Activated effector memory CD4-positive, alpha-beta T cell treated with anti-CD3 and anti-CD28 coated beads, Interleukin-2, amount 50 U/mL, for 16 hours (primary cell): ENCODE measurements around the gene SORBS2.

Experiments used
- DNase-seq: peaks from one replicate; pipeline ENCODE4 v3.0.0-alpha.2; 2020

SORBS2 gene

GRCh38 chr4:185834778-185835177 lies 22.8 kb upstream of the SORBS2 start:
- DNase-seq = no peak

- no peak for DNase-seq
Measured at GRCh38 chr4:185834088-185834487, 22.1 kb upstream of the SORBS2 start.

GRCh38 chr4:185833055-185833598 lies 21.1 kb upstream of the SORBS2 start:
- DNase-seq = no peak

- no peak for DNase-seq
Measured at GRCh38 chr4:185831125-185831815, 19.3 kb upstream of the SORBS2 start.

- no peak for DNase-seq
Measured at GRCh38 chr4:185830263-185830994, 18.4 kb upstream of the SORBS2 start.

- no peak for DNase-seq
Measured at GRCh38 chr4:185826381-185826780, 14.4 kb upstream of the SORBS2 start.

- DNase-seq = no peak
Measured at GRCh38 chr4:185825737-185826136, 13.7 kb upstream of the SORBS2 start.

GRCh38 chr4:185822791-185823190 lies 10.8 kb upstream of the SORBS2 start:
- no peak for DNase-seq

- no peak for DNase-seq
Measured at GRCh38 chr4:185821029-185821419, 9.0 kb upstream of the SORBS2 start.

- no peak for DNase-seq
Measured at GRCh38 chr4:185820146-185821028, 8.4 kb upstream of the SORBS2 start.

GRCh38 chr4:185819144-185819543 lies 7.2 kb upstream of the SORBS2 start:
- DNase-seq = no peak

- DNase-seq = no peak
Measured at GRCh38 chr4:185817403-185817818, 5.4 kb upstream of the SORBS2 start.

GRCh38 chr4:185813133-185813532 lies 1.1 kb upstream of the SORBS2 start:
- no peak for DNase-seq

- no peak for DNase-seq
Measured at GRCh38 chr4:185810746-185811508, 1.1 kb downstream of the SORBS2 start.

GRCh38 chr4:185809533-185810071 lies 2.4 kb downstream of the SORBS2 start:
- DNase-seq = no peak

GRCh38 chr4:185809121-185809520 lies 2.9 kb downstream of the SORBS2 start:
- DNase-seq = no peak

GRCh38 chr4:185805979-185806378 lies 6.0 kb downstream of the SORBS2 start:
- DNase-seq = no peak

- no peak for DNase-seq
Measured at GRCh38 chr4:185805262-185805802, 6.7 kb downstream of the SORBS2 start.

- no peak for DNase-seq
Measured at GRCh38 chr4:185803022-185803421, 9.0 kb downstream of the SORBS2 start.

GRCh38 chr4:185801471-185801870 lies 10.5 kb downstream of the SORBS2 start:
- DNase-seq = no peak

- DNase-seq = no peak
Measured at GRCh38 chr4:185800266-185800945, 11.6 kb downstream of the SORBS2 start.
